Islet of Langerhans (tissue), 1 donor: ENCODE data around the gene TAC1.
"Not testable (repeated sequence)": the region's sequence is repeated elsewhere in the genome, so short reads cannot be mapped to it uniquely, and the experiment has no call there.

Experiments
- FAIRE-seq: peaks from one replicate; lab custom pipeline; 2011; peaks lifted over from hg19 to GRCh38; lab: Jason Lieb, UNC

The TAC1 gene, protein sequence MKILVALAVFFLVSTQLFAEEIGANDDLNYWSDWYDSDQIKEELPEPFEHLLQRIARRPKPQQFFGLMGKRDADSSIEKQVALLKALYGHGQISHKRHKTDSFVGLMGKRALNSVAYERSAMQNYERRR

DNA sequence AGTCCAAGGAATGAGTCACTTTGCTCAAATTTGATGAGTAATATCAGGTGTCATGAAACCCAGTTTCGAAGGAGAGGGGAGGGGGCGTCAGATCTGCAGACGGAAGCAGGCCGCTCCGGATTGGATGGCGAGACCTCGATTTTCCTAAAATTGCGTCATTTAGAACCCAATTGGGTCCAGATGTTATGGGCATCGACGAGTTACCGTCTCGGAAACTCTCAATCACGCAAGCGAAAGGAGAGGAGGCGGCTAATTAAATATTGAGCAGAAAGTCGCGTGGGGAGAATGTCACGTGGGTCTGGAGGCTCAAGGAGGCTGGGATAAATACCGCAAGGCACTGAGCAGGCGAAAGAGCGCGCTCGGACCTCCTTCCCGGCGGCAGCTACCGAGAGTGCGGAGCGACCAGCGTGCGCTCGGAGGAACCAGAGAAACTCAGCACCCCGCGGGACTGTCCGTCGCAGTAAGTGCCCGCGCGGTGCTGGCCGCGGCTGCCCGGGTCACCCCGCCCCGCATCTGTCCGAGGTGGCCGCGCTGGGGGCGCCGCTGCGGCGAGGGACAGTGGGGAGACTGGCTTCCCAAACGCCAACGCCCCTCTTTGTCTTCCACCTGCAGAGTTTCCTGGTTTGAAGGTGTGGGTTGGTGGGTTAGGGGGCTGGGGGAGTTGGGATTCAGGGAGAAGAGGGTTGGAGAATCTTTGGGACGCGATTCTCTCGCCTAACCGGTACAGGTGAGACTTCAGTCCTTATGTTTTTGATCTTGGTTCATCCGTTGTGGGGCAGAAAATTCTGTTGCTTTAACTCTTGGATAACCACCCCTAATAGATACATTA, at the start of gene TAC1:
TSS of gene TAC1 (plus strand) at position 351 of the 829 bp plus-strand sequence. CDS start 527 bp downstream, outside the sequence.
- FAIRE-seq: no peak

GRCh38 chr7:97685952-97686351, 45.9 kb upstream of the TAC1 start:
- no peak for FAIRE-seq

DNA sequence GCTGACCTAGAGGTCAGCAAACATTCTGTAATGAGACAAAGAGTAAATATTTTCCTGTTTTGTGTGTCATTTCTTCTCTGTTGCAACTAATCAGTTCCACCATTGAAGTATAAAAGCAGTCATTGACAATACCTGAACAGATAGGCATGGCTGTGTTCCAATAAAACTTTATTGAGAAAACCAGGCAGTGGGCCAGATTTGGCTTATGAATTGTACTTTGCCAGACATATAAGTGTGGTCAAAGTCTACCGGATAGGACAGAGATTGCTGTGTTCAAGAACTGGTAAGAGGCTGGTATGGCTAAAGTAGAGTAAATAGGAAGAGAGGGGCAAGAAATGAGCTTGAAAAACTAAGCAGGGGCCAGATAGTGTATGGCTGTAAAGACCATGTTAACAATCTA, 38.3 kb upstream of the TAC1 start:
- no peak for FAIRE-seq

DNA sequence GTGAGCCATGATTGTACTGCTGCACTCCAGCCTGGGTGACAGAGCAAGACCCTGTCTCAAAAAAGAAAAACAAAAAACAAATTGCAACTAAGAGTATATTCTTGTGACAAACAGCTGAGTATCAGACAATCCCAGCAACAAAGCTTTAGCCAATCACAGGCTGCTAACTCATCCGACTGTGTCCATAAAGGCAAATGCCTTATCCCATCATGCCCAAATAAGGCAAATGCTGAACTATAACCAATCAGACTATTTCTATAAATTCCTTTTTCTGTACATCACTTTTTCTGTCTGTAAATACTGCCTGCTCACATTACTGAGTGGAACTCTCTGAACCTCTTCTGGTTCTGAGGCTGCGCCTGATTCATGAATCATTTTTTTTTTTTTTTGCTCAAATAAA, 37.5 kb upstream of the TAC1 start:
- no peak for FAIRE-seq

- FAIRE-seq: no peak
These were observed 34.5 kb upstream of the TAC1 start for GRCh38 chr7:97697396-97697795.

DNA sequence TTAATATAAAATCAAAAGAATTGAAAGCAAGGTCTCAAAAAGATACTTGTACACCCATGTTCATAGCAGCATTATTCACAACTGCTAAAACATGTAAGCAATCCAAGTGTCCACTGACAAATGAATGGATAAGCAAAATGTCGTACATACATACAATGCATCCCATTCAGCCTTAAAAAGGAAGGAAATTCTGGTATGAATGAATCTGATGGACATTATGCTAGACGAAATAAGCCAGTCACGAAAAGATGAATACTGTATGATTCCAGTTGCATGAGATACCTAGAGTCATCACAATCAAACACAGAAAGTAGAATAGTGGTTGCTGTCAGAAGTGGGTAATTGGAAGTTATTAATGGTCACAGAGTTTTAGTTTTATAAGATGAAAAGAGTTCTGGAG, 9.5 kb upstream of the TAC1 start:
- FAIRE-seq: no peak

- FAIRE-seq: no peak
These were observed 834 bp downstream of the TAC1 start for GRCh38 chr7:97732565-97733275.

GRCh38 chr7:97733276-97734161, 1.6 kb downstream of the TAC1 start:
- no peak for FAIRE-seq

- FAIRE-seq: no peak
These were observed 2.4 kb downstream of the TAC1 start for GRCh38 chr7:97734255-97734654.

DNA sequence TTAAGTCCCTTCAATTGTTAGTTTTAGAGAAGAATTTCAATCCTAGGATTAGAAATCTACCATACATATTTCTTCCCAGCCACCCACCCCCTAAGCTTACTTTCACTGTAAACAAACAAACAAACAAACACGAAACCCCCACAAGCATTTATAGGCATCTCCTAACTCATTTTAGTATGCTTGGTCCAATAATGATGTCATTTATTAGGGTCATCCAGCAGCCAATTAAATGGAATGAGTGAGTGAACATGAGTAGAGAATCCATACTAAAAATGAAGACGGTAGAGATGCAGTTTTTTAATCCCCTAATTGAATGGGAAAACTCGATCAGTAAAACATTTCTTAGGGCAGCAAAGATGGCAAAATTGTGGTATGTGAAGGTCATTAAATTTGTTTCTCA, 3.2 kb downstream of the TAC1 start:
- no peak for FAIRE-seq

DNA sequence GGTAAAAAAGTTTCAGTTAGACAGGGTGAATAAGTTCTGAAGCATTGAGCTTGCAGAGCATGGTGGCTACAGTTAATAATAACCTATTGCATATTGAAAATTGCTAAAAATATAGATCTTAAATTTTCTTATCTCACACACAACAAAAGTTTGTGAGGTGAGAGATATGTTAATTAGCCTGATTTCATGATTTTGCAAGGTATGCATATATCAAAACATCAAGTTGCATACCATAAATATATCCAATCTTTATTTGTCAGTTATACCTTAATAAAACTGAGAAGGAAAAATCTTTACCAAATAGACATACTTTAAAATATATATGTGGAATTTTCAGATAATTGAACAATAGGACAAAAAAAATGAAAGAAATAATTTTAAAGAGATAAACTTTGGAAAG, 16.6 kb downstream of the TAC1 start:
- no peak for FAIRE-seq

DNA sequence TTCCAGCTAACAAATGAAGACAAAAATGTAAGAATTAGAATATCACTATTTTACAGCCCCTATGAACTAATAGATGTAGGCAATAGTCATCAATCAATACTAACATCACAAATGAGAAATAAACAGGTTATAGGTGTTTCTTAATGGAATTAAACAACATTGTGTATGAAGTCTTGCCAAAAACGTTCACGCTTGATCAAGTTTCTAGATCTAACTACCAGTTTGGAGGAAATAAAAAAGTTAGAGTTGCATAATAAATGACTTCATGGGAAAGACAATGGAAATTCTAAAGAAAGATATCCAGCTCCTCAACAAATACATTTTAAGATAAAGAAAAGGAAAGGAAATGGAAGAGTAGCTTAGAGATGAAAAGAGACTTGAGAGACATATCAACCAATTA, 19.7 kb downstream of the TAC1 start:
- no peak for FAIRE-seq

DNA sequence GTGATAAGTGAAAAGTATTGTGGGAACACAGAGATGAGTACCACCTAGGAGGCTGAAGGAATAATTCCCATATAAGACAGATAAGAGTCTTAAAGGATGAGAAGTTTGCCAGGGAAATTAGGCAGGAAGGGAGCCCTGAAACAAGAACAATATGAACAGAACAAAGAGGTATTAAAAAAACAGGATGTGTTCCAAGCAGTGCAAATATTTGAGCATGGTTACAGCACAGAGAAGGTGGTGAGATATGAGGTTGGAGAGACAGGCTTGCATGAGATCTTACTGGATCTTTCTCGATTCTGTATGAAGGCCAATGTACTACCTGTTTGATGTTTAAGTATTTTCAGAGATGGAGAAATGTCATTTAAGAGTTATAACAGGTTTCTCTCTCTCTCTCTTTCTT, 20.3 kb downstream of the TAC1 start:
- no peak for FAIRE-seq

DNA sequence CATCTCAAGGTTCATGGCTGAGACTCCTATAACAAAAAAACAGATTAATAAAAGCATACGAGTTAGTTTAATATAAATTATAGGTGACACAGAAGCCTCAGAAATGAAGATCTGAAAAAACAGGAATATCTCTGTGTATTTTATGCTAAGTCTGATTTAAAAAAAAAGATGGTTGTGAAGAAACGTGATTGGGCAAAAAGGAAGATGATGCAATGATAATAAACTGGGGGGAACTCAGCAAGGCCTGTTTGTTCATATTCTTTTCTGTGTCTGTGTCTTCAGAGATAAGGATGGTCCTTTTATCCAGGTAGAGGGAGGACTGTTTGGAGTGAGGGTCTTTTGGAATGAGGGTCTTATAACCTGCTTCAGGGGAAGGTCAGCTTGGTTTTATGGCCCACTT, 25.9 kb downstream of the TAC1 start:
- FAIRE-seq: no peak

DNA sequence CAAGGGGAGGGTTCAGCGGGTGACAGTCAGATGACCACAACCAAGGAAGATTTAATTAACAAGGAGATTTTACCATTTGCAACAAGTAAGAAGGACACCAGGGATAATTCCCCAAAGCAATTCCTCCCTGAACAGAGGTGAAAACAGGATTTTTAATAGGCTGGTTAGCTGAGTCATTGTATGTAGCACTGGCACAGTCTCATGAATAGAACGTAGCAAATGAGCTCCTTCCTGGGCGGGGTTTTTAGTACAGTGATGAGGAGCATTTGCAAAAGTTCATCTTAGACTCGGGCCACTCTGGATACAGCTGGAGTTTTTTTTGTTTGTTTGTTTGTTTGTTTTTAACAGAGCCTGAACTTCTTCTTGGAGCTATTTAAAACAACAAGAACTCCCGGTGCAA, 39.0 kb downstream of the TAC1 start:
- FAIRE-seq: no peak

GRCh38 chr7:97771576-97771975, 39.7 kb downstream of the TAC1 start:
- no peak for FAIRE-seq

DNA sequence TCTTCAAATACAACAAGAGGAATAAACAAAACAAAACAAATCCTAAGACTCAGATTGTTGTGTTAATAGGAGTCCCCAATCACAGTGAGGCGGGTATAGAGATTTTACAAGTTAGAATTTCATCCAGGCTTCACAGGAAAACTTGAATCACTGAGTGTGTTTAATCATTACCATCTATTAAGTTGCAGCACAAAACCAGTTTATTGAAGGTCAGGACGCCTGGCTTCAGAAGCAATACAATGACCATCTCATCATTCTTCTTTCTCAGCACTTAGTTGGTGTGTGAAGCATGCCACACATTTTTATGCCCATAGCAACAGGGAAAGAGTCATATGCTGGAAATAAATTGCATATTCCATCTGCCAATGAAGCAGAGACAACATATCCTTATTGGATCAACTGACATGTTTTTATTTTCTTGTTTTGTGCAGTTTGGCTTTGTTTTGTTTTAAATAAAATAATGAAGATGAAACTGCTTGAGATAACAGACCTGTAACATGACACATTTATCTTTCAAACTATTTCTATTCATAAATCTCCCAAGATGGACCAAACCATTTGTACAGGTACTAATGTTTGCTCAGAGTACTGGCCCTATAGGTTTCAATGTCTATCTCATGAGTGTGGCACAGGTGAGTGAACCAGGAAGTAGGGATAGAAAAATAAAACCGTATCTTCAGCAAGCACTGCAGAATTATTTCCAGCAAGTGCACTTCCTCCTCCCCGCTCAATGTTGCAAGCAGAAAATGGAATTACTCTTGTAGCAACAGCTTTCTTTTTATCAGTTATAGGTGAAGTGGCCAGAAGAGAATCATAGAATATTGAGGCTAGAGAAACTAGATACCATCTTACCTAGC, 40.4 kb downstream of the TAC1 start:
- FAIRE-seq: peak; percentile 87

DNA sequence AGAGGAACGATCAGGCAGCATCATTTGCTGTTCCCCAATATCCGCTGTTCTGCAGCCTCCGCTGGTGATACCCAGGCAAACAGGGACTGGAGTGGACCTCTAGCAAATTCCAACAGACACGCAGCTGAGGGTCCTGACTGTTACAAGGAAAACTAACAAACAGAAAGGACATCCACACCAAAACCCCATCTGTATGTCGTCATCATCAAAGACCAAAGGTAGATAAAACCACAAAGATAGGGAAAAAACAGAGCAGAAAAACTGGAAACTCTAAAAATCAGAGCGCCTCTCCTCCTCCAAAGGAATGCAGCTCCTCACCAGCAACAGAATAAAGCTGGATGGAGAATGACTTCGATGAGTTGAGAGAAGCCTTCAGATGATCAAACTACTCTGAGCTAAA, 54.5 kb downstream of the TAC1 start:
- not testable (repeated sequence) for FAIRE-seq
